OCI-LY7 (cell line): ENCODE measurements around the gene NOVA2.

ENCODE experiments used
- EZH2phosphoT487 ChIP-seq: fragments of 200-600 bp; sonication (generic); IDR thresholded peaks from 2 replicates; pipeline ENCODE4 v1.6.1; 2018; ENCODE audit warnings: low read depth, borderline replicate concordance, mild to moderate bottlenecking, mixed run types, antibody characterized with exemption, low read length, moderate library complexity, mixed read lengths
- TF ChIP-seq, protein P1 (sequence below): fragments of 200-600 bp; sonication (generic); conservative IDR thresholded peaks from 2 replicates; pipeline ENCODE4 v1.5.1; 2014; ENCODE audit warnings: mild to moderate bottlenecking, antibody characterized with exemption, low read length, moderate library complexity, mixed read lengths

DNA sequence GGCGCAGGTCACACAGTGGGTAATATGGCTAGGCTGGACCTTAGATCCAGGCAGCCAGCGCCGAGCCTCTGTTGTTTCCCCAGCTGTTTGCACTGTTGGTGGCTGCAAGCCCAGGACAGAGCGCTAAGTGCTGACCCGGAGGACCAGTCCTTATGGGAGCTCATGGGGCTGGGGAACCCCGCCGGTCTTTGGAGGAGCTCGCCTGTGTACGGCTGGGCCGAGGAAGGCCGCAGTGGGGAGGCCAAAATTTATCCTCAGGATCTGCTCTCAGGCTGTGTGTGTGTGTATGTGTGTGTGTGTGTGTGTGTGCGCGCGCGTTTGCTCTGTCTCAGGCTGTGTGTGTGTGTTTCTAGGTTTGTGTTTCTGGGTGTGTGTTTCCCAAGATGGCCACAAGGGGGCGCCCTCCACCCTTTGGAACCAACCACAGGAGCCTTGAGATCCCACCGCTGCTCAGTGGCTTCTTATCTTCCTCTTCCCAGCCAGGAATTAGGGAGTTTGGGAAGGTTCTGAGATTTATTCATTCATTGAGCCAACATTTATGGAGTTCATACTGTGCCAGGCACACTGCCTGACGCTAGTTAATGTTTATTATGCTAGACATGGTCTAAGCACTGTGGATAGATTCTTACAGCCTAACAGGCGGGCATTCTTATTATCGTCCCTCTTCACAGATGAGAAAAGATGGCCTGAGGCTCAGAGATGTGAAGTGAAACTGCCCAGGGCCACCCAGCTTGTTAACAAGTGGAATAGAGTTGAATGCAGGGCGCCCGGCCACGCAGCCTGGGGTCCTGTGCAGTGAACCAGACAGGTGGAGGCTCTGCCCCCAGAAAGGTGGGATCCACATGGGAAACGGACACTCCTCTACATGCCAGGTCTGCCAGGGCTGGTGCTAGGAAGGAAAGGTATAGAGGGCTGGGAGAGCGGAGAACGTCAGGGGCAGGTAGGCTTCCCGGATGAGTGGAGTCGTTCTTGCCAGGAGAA lies 36.2 kb upstream of the NOVA2 start:
- TF ChIP-seq, protein P1, sequence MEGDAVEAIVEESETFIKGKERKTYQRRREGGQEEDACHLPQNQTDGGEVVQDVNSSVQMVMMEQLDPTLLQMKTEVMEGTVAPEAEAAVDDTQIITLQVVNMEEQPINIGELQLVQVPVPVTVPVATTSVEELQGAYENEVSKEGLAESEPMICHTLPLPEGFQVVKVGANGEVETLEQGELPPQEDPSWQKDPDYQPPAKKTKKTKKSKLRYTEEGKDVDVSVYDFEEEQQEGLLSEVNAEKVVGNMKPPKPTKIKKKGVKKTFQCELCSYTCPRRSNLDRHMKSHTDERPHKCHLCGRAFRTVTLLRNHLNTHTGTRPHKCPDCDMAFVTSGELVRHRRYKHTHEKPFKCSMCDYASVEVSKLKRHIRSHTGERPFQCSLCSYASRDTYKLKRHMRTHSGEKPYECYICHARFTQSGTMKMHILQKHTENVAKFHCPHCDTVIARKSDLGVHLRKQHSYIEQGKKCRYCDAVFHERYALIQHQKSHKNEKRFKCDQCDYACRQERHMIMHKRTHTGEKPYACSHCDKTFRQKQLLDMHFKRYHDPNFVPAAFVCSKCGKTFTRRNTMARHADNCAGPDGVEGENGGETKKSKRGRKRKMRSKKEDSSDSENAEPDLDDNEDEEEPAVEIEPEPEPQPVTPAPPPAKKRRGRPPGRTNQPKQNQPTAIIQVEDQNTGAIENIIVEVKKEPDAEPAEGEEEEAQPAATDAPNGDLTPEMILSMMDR, result peak; percentile 93
- TF ChIP-seq EZH2phosphoT487, result no peak
